Measurements from ENCODE around the gene KCTD2. TPM values are rescaled to one million over a fixed set of nuclear protein-coding genes. Genes with fewer than 3 reads are reported as not detected.

Gene KCTD2
- total and polyA plus RNA-seq, 2 of the 13 experiments (the other 11 are each of a cell fraction or from before 2014, with no cell fraction given), result 28.3 to 32.6 TPM

- TF ChIP-seq ZNF879 (CRISPR knock-in tag; IDR thresholded peaks at IDR 0.05), result 0 out of 2 replicates have a peak, but pooled peaks have one; percentile 91
- TF ChIP-seq ZFP82 (CRISPR knock-in tag; IDR thresholded peaks at IDR 0.05; ENCODE audit: borderline replicate concordance), result 0 out of 2 replicates have a peak, but pooled peaks have one; percentile 40
- 0 out of 2 replicates have a peak, but pooled peaks have one; percentile 46 for TF ChIP-seq ZNF280D (CRISPR knock-in tag; IDR thresholded peaks at IDR 0.05)
- TF ChIP-seq ZBTB43 (CRISPR knock-in tag; conservative IDR thresholded peaks at IDR 0.05), result peak; percentile 66; the same call in 1 of the 2 replicates
- TF ChIP-seq TFDP2 (CRISPR knock-in tag; IDR thresholded peaks at IDR 0.05), result peak; percentile 82
- TF ChIP-seq MAZ (IDR thresholded peaks at IDR 0.05; ENCODE audit: borderline replicate concordance, low read depth, low read length), result peak; percentile 66
- peak; percentile 83 for TF ChIP-seq MAZ (CRISPR knock-in tag; IDR thresholded peaks at IDR 0.05; ENCODE audit: low read depth)
- TF ChIP-seq ZHX1 (CRISPR knock-in tag; IDR thresholded peaks at IDR 0.05; ENCODE audit: low read depth), result peak; percentile 64; the same call in 1 of the 2 replicates
- TF ChIP-seq ZNF530 (CRISPR knock-in tag; IDR thresholded peaks at IDR 0.05; ENCODE audit: low read depth), result 0 out of 2 replicates have a peak, but pooled peaks have one; percentile 58
- TF ChIP-seq FOSL1 (CRISPR knock-in tag; IDR thresholded peaks at IDR 0.05; ENCODE audit: borderline replicate concordance), result peak; percentile 29; the same call in 1 of the 2 replicates
- 0 out of 2 replicates have a peak, but pooled peaks have one; percentile 22 for TF ChIP-seq MAFG (CRISPR knock-in tag; IDR thresholded peaks at IDR 0.05)
- peak; percentile 42; the same call in 1 of the 2 replicates for TF ChIP-seq SIN3A (IDR thresholded peaks at IDR 0.05; ENCODE audit: borderline replicate concordance, low read depth, low read length)
- TF ChIP-seq ZNF800 (CRISPR knock-in tag; IDR thresholded peaks at IDR 0.05), result peak; percentile 33; the same call in 1 of the 2 replicates
- peak; percentile 71; the same call in 1 of the 2 replicates for TF ChIP-seq ZNF614 (CRISPR knock-in tag; IDR thresholded peaks at IDR 0.05; ENCODE audit: borderline replicate concordance)
- TF ChIP-seq HES4 (CRISPR knock-in tag; IDR thresholded peaks at IDR 0.05; ENCODE audit: borderline replicate concordance), result peak; percentile 44; the same call in 1 of the 2 replicates
Measured at GRCh38 chr17:75109407-75110233, 62.6 kb downstream of the KCTD2 start, which contains the start of gene ARMC7 (continued).

Data from HepG2 (cell line).